Erythroblast (primary cell): ENCODE measurements around the gene OPCML.

Source experiments
- GATA1 ChIP-seq: IDR thresholded peaks from 2 replicates; pipeline ENCODE4 v1.6.1; 2011; ENCODE audit warnings: low read depth, mild to moderate bottlenecking, control low read depth, low read length, moderate library complexity
- POLR2A ChIP-seq: IDR thresholded peaks from 2 replicates; pipeline ENCODE4 v1.6.1; 2011; ENCODE audit warnings: mild to moderate bottlenecking, low read length

- TF ChIP-seq POLR2A (no peak), GATA1 (no peak)
Observed at GRCh38 chr11:132831272-132831671, 701.0 kb downstream of the OPCML start.
